ENCODE results near the gene MAP6D1.

MAP6D1 gene

GRCh38 chr3:183870563-183870962 lies 45.2 kb upstream of the MAP6D1 start:
- no peak overlapping the region for H3K4me3 ChIP-seq (ENCODE audit: low read length, poor library complexity, severe bottlenecking)
- no peak overlapping the region for H2AFZ ChIP-seq (ENCODE audit: low read length)
- H3K9me2 ChIP-seq (replicated peaks; ENCODE audit: low read depth, low read length): no peaks in the 10 kb centered on the region
- H3K36me3 ChIP-seq (ENCODE audit: insufficient read depth, low read length): peaks cover 16% of the 10 kb centered on the region; the same call in 1 of the 2 replicates
- no peaks in the 10 kb centered on the region for H3K9me3 ChIP-seq (ENCODE audit: insufficient read depth, low read depth, low read length)
- H3K27me3 ChIP-seq (ENCODE audit: insufficient read depth, low read length, poor library complexity, severe bottlenecking): no peaks in the 10 kb centered on the region
- no peak overlapping the region for H3K9ac ChIP-seq (ENCODE audit: low read depth, low read length, poor library complexity, severe bottlenecking)
- H3F3A ChIP-seq (ENCODE audit: low read depth): no peaks in the 10 kb centered on the region
- H4K20me1 ChIP-seq (ENCODE audit: insufficient read depth, low read length, poor library complexity, severe bottlenecking): peaks cover 13% of the 10 kb centered on the region
- H3K4me2 ChIP-seq (ENCODE audit: low read depth, low read length, poor library complexity, severe bottlenecking): no peak overlapping the region
- TF ChIP-seq EZH2phosphoT487 (IDR thresholded peaks at IDR 0.05; ENCODE audit: borderline replicate concordance) (no peak), CTCF (conservative IDR thresholded peaks at IDR 0.05; ENCODE audit: low read length) (no peak)
- peaks cover 46% of the 10 kb centered on the region for H3K79me2 ChIP-seq (ENCODE audit: insufficient read depth, low read length)
- peaks cover 3% of the 10 kb centered on the region for H3K4me1 ChIP-seq (ENCODE audit: insufficient read depth, low read length, poor library complexity, severe bottlenecking)

- Histone ChIP-seq H2AFZ (ENCODE audit: low read length) (no peak overlapping the region), H3K9me2 (replicated peaks; ENCODE audit: low read depth, low read length) (no peaks in the 10 kb centered on the region), H3K36me3 (ENCODE audit: insufficient read depth, low read length) (peaks cover 32% of the 10 kb centered on the region; the same call in 1 of the 2 replicates), H3K9ac (ENCODE audit: low read depth, low read length, poor library complexity, severe bottlenecking) (no peak overlapping the region), H3F3A (ENCODE audit: low read depth) (no peaks in the 10 kb centered on the region), H3K79me2 (ENCODE audit: insufficient read depth, low read length) (peaks cover 29% of the 10 kb centered on the region; the same call in 1 of the 2 replicates), H3K4me1 (ENCODE audit: insufficient read depth, low read length, poor library complexity, severe bottlenecking) (peaks cover 3% of the 10 kb centered on the region), H3K27me3 (ENCODE audit: insufficient read depth, low read length, poor library complexity, severe bottlenecking) (no peaks in the 10 kb centered on the region), H3K4me2 (ENCODE audit: low read depth, low read length, poor library complexity, severe bottlenecking) (no peak overlapping the region), H3K9me3 (ENCODE audit: insufficient read depth, low read depth, low read length) (no peaks in the 10 kb centered on the region), H4K20me1 (ENCODE audit: insufficient read depth, low read length, poor library complexity, severe bottlenecking) (peaks cover 9% of the 10 kb centered on the region), H3K4me3 (ENCODE audit: low read length, poor library complexity, severe bottlenecking) (no peak overlapping the region)
- no peak for TF ChIP-seq EZH2phosphoT487 (IDR thresholded peaks at IDR 0.05; ENCODE audit: borderline replicate concordance)
- no peak for TF ChIP-seq CTCF (conservative IDR thresholded peaks at IDR 0.05; ENCODE audit: low read length)
Observed at GRCh38 chr3:183868796-183869195, 43.4 kb upstream of the MAP6D1 start.

- Histone ChIP-seq H3K36me3 (ENCODE audit: insufficient read depth, low read length) (peaks cover 77% of the 10 kb centered on the region; the same call in 1 of the 2 replicates), H2AFZ (ENCODE audit: low read length) (no peak overlapping the region), H3K4me3 (ENCODE audit: low read length, poor library complexity, severe bottlenecking) (no peak overlapping the region), H3K79me2 (ENCODE audit: insufficient read depth, low read length) (no peaks in the 10 kb centered on the region), H3K9ac (ENCODE audit: low read depth, low read length, poor library complexity, severe bottlenecking) (no peak overlapping the region), H4K20me1 (ENCODE audit: insufficient read depth, low read length, poor library complexity, severe bottlenecking) (no peaks in the 10 kb centered on the region), H3K4me2 (ENCODE audit: low read depth, low read length, poor library complexity, severe bottlenecking) (no peak overlapping the region), H3K9me2 (replicated peaks; ENCODE audit: low read depth, low read length) (no peaks in the 10 kb centered on the region), H3K9me3 (ENCODE audit: insufficient read depth, low read depth, low read length) (no peaks in the 10 kb centered on the region), H3F3A (ENCODE audit: low read depth) (no peaks in the 10 kb centered on the region), H3K27me3 (ENCODE audit: insufficient read depth, low read length, poor library complexity, severe bottlenecking) (no peaks in the 10 kb centered on the region), H3K4me1 (ENCODE audit: insufficient read depth, low read length, poor library complexity, severe bottlenecking) (no peaks in the 10 kb centered on the region)
- no peak for TF ChIP-seq CTCF (conservative IDR thresholded peaks at IDR 0.05; ENCODE audit: low read length)
- no peak for TF ChIP-seq EZH2phosphoT487 (IDR thresholded peaks at IDR 0.05; ENCODE audit: borderline replicate concordance)
Observed at GRCh38 chr3:183862610-183863009, 37.2 kb upstream of the MAP6D1 start.

Data from Loucy (cell line).